ENCODE measurements around the gene PSME2.
"Not testable (repeated sequence)": the region's sequence is repeated elsewhere in the genome, so short reads cannot be mapped to it uniquely, and the experiment has no call there.

PSME2 gene

DNA sequence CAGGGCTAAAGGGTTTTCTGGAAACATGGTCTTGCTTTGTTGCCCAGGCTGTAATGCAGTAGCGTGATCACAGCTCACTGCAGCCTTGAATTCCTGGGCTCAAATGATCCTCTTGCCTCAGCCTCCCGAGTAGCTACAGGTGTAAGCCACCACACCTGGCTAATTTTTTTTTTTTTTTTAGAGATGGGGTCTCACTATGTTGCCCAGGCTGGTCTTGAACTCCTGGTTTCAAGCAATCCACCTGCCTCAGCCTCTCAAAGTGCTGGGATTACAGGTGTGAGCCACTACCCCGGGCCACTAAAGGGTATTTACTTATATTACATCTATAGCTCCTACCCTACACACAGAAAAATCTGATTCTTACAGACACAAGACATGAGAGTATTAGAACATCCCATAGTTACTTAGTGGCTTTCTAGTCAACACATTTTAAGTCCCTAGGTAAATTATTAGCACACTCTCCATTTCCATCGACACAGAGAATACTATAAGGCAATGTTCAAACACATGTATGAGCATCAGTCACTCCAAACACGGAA lies 38.0 kb downstream of the PSME2 start:
- TF ChIP-seq CTCF (IDR thresholded peaks at IDR 0.05; ENCODE audit: extremely low read depth, missing control alignments): no peak
- DNase-seq (ENCODE audit: low spot score): no peak

- DNase-seq (ENCODE audit: low spot score): no peak
- no peak for TF ChIP-seq CTCF (IDR thresholded peaks at IDR 0.05; ENCODE audit: extremely low read depth, missing control alignments)
Observed at GRCh38 chr14:24106672-24107271, 39.6 kb downstream of the PSME2 start.

DNA sequence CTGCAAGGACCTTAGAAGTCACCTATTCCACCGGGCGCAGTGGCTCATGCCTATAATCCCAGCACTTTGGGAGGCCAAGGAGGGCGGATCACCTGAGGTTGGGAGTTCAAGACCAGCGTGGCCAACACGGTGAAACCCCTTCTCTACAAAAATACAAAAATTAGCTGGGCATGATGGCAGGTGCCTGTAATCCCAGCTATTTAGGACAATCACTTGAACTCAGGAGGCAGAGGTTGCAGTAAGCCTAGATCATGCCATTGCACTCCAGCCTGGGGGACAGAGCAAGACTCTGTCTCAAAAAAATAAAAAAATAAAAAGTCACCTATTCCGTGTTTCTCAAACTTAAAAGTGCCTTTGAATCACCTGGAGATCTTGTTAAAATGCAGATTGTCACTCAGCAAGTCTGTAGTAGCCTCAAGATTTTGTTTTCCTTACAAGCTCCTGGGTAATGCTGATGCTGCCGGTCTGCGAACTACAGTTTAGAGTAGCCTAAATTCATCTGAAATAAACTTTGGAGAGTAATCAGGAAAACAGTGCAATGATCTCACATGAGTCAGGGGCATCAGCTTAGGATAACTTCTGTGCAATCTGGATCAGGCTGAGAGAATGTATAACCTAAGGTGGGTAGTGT lies 40.7 kb downstream of the PSME2 start:
- not testable (repeated sequence) for DNase-seq (ENCODE audit: low spot score)

GRCh38 chr14:24103451-24103850 lies 43.0 kb downstream of the PSME2 start:
- no peak for TF ChIP-seq CTCF (IDR thresholded peaks at IDR 0.05; ENCODE audit: extremely low read depth, missing control alignments)
- DNase-seq (ENCODE audit: low spot score): no peak

DNA sequence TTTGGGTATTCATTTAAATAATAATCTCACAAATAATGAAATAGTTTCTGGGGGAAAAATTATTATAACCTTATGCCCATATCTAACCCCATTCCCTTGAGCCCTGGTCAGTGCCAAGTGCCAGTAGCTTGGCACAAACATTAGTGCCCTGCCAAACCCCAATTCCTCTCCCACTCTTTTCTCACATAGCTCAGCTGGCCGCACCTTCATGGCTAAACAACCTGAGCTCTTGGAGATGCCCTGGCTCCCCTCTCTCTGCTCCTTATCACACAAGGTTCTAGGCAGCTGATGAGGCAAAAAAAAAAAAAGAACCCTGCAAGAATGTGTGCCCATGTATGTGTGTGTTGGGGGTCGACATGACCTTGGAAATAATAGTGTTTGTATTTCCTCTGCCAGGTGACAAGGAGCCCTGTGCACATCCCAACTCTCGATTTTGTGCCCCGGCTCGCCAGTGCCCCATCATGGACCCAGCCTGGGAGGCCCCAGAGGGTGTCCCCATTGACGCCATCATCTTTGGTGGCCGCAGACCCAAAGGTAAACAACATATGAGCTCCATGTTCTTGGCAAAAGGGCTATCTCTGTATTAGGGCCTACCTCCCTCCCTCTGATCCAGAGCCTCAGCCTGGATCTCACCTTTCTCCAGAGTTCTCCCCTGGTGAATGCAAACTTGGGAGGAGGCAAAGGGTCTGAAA lies 43.9 kb downstream of the PSME2 start:
- DNase-seq (ENCODE audit: low spot score): no peak
- no peak for TF ChIP-seq CTCF (IDR thresholded peaks at IDR 0.05; ENCODE audit: extremely low read depth, missing control alignments)

- no peak for TF ChIP-seq CTCF (IDR thresholded peaks at IDR 0.05; ENCODE audit: extremely low read depth, missing control alignments)
- DNase-seq (ENCODE audit: low spot score): no peak
Observed at GRCh38 chr14:24100982-24101494, 45.4 kb downstream of the PSME2 start.

- TF ChIP-seq CTCF (IDR thresholded peaks at IDR 0.05; ENCODE audit: extremely low read depth, missing control alignments): no peak
- no peak for DNase-seq (ENCODE audit: low spot score)
Observed at GRCh38 chr14:24100197-24100981, 46.0 kb downstream of the PSME2 start.

Data from GM20000 (cell line).